Measurements from ENCODE around the gene MISP. TPM values are rescaled to one million over a fixed set of nuclear protein-coding genes. Genes with fewer than 3 reads are reported as not detected.

Gene MISP
- total and polyA plus RNA-seq, 9 of the 15 experiments (the other 6 are each of a cell fraction or from before 2014, with no cell fraction given), result 0.04 to 0.29 (median 0.05) TPM; not detected in 5

GRCh38 chr19:807627-808422 lies 56.9 kb downstream of the MISP start:
- DNase-seq (ENCODE audit: extremely low read depth in 1 of 4, low spot score in 3 of 4), result peak in 2 of 4 experiments; percentile 38 to 42
- POLR2A ChIA-PET, result interaction anchor here (0.6 to 2.0 kb wide), 6 partner anchors 9 to 970 kb away, joined by 3 to 9 read pairs (median 4); partner anchors contain the start of gene PTBP1
- intact Hi-C loops (cut with micrococcal nuclease) (no loop called here), in situ Hi-C loops (cut with MboI) (no loop called here)
- CTCF ChIA-PET (ENCODE audit: low intra/inter-chr PET ratio), result no interaction called here
- H4K20me1 ChIP-seq (replicated peaks; ENCODE audit: control insufficient read depth, insufficient read depth, low read length), result peaks cover 18% of the 10 kb centered on the region; the same call in 1 of the 2 replicates
- peaks cover 0 to 46% of the 10 kb centered on the region in 2 experiments; a peak in 1 of 5 replicates for H3K4me1 ChIP-seq (replicated peaks in 1 of 2; ENCODE audit: control insufficient read depth in 2 of 2, insufficient read depth in 2 of 2, low read length in 2 of 2)
- H3K27me3 ChIP-seq (ENCODE audit: control insufficient read depth in 2 of 2, insufficient read depth in 2 of 2, low read length in 2 of 2), result no peaks in the 10 kb centered on the region
- ATAC-seq, result no peak
- no TSS peak for BruUV-seq (replicated peaks)
- no peak for FAIRE-seq
- no peaks in the 10 kb centered on the region for H3K9me1 ChIP-seq (ENCODE audit: control insufficient read depth, insufficient read depth, low read length)
- peaks cover 3% of the 10 kb centered on the region for H3K9me3 ChIP-seq (replicated peaks; ENCODE audit: control insufficient read depth, insufficient read depth, low read depth, low read length)
- H3K36me3 ChIP-seq (ENCODE audit: control insufficient read depth, insufficient read depth, low read length), result peaks cover 95% of the 10 kb centered on the region
- H3K9ac ChIP-seq (ENCODE audit: insufficient read depth in 1 of 2, low read depth in 2 of 2, low read length in 2 of 2), result no peak overlapping the region
- no peak overlapping the region for H3K27ac ChIP-seq (ENCODE audit: extremely low read depth, low read depth, low read length)
- H2AFZ ChIP-seq (ENCODE audit: low read depth, low read length), result no peak overlapping the region
- H3K4me2 ChIP-seq (ENCODE audit: insufficient read depth, low read length), result no peak overlapping the region
- H3K4me3 ChIP-seq, result no peak overlapping the region
- H3K79me2 ChIP-seq (ENCODE audit: control insufficient read depth, insufficient read depth, low read length), result peaks cover 63% of the 10 kb centered on the region
- 97% methylated on average over 43 of the region's 44 CpGs for WGBS (ENCODE audit: insufficient coverage, low coverage, missing lambda C conversion rate)
- no peak for TF ChIP-seq ZNF239 (CRISPR knock-in tag; IDR thresholded peaks at IDR 0.05)
- 0 out of 2 replicates have a peak, but pooled peaks have one; percentile 22 for TF ChIP-seq ELF1 (tag; IDR thresholded peaks at IDR 0.05)
- TF ChIP-seq FOXM1 (IDR thresholded peaks at IDR 0.05; ENCODE audit: low read depth), result no peak
- TF ChIP-seq FOXM1 (CRISPR knock-in tag; IDR thresholded peaks at IDR 0.05; ENCODE audit: low read depth), result no peak
- no peak for TF ChIP-seq FUS (optimal IDR thresholded peaks at IDR 0.05; ENCODE audit: low read depth, low read length)
- TF ChIP-seq ZNF324 (CRISPR knock-in tag; IDR thresholded peaks at IDR 0.05), result no peak
- TF ChIP-seq, protein P1, sequence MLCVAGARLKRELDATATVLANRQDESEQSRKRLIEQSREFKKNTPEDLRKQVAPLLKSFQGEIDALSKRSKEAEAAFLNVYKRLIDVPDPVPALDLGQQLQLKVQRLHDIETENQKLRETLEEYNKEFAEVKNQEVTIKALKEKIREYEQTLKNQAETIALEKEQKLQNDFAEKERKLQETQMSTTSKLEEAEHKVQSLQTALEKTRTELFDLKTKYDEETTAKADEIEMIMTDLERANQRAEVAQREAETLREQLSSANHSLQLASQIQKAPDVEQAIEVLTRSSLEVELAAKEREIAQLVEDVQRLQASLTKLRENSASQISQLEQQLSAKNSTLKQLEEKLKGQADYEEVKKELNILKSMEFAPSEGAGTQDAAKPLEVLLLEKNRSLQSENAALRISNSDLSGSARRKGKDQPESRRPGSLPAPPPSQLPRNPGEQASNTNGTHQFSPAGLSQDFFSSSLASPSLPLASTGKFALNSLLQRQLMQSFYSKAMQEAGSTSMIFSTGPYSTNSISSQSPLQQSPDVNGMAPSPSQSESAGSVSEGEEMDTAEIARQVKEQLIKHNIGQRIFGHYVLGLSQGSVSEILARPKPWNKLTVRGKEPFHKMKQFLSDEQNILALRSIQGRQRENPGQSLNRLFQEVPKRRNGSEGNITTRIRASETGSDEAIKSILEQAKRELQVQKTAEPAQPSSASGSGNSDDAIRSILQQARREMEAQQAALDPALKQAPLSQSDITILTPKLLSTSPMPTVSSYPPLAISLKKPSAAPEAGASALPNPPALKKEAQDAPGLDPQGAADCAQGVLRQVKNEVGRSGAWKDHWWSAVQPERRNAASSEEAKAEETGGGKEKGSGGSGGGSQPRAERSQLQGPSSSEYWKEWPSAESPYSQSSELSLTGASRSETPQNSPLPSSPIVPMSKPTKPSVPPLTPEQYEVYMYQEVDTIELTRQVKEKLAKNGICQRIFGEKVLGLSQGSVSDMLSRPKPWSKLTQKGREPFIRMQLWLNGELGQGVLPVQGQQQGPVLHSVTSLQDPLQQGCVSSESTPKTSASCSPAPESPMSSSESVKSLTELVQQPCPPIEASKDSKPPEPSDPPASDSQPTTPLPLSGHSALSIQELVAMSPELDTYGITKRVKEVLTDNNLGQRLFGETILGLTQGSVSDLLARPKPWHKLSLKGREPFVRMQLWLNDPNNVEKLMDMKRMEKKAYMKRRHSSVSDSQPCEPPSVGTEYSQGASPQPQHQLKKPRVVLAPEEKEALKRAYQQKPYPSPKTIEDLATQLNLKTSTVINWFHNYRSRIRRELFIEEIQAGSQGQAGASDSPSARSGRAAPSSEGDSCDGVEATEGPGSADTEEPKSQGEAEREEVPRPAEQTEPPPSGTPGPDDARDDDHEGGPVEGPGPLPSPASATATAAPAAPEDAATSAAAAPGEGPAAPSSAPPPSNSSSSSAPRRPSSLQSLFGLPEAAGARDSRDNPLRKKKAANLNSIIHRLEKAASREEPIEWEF (CRISPR knock-in tag; IDR thresholded peaks at IDR 0.05), result no peak
- peak; percentile 56 for TF ChIP-seq POLR2A (conservative IDR thresholded peaks at IDR 0.05)
- no peak for TF ChIP-seq BHLHE40 (IDR thresholded peaks at IDR 0.05; ENCODE audit: low read length)
- TF ChIP-seq CC2D1A (IDR thresholded peaks at IDR 0.05), result no peak
- peak; percentile 35 for TF ChIP-seq POLR2B (IDR thresholded peaks at IDR 0.05; ENCODE audit: low read depth, partially characterized antibody)
- TF ChIP-seq TAF7 (tag; IDR thresholded peaks at IDR 0.05), result no peak
- peak; percentile 61 for TF ChIP-seq SUPT5H (IDR thresholded peaks at IDR 0.05)
- peak; percentile 69; the same call in 1 of the 2 replicates for TF ChIP-seq POLR2G (IDR thresholded peaks at IDR 0.05; ENCODE audit: low read depth, low read length)
- no peak for TF ChIP-seq TGIF2 (CRISPR knock-in tag; IDR thresholded peaks at IDR 0.05)
- no peak for TF ChIP-seq TAF15 (IDR thresholded peaks at IDR 0.05; ENCODE audit: low read depth, low read length)
- TF ChIP-seq L3MBTL2 (IDR thresholded peaks at IDR 0.05), result no peak
- TF ChIP-seq KLF6 (CRISPR knock-in tag; IDR thresholded peaks at IDR 0.05; ENCODE audit: borderline replicate concordance), result no peak
- no peak for TF ChIP-seq KDM5B (IDR thresholded peaks at IDR 0.05; ENCODE audit: insufficient replicate concordance, low read depth, low read length)
- TF ChIP-seq GTF2E2 (tag; IDR thresholded peaks at IDR 0.05), result no peak
- TF ChIP-seq BCL6 (CRISPR knock-in tag; IDR thresholded peaks at IDR 0.05), result no peak
